HepG2 (cell line): Measurements from ENCODE around the gene COL4A2. TPM values are rescaled to one million over a fixed set of nuclear protein-coding genes. Genes with fewer than 3 reads are reported as not detected.

ENCODE experiments used
- AKAP8 ChIP-seq: sonication (generic); formaldehyde crosslinking; IDR thresholded peaks from 2 replicates; pipeline ENCODE4 v1.5.1; 2020; ENCODE audit warnings: mild to moderate bottlenecking, missing genetic modification reagents
- ELF3 ChIP-seq: IDR thresholded peaks from 2 replicates; pipeline ENCODE4 v1.6.1; 2016; ENCODE audit warnings: missing genetic modification reagents, missing compliant biosample characterization
- ETV5 ChIP-seq: IDR thresholded peaks from 2 replicates; pipeline ENCODE4 v1.6.1; 2018; ENCODE audit warnings: missing biosample characterization, missing genetic modification reagents, inconsistent platforms, borderline replicate concordance
- HOXA3 ChIP-seq: sonication (generic); formaldehyde crosslinking; IDR thresholded peaks from 2 replicates; pipeline ENCODE4 v1.5.0; 2020; ENCODE audit warnings: missing genetic modification reagents
- IKZF5 ChIP-seq: IDR thresholded peaks from 2 replicates; pipeline ENCODE4 v1.6.1; 2018; ENCODE audit warnings: missing genetic modification reagents, mild to moderate bottlenecking, missing compliant biosample characterization
- LCORL ChIP-seq, 2 experiments: fragments of 450-650 bp in 1 of 2; sonication (generic) in 1 of 2; formaldehyde crosslinking in 1 of 2; IDR thresholded peaks; 2 replicates each; pipeline versions ENCODE4 v1.5.0 to v1.6.1; 2017 to 2020; ENCODE audit warnings: antibody characterized with exemption in 1 of 2, missing genetic modification reagents in 1 of 2
- RXRA ChIP-seq: sonication (generic); formaldehyde crosslinking; IDR thresholded peaks from 2 replicates; pipeline ENCODE4 v1.5.1; 2020; ENCODE audit warnings: missing genetic modification reagents
- SKIL ChIP-seq: sonication (generic); formaldehyde crosslinking; IDR thresholded peaks from 2 replicates; pipeline ENCODE4 v1.8.0; 2022; ENCODE audit warnings: missing genetic modification reagents, mild to moderate bottlenecking, moderate library complexity, borderline replicate concordance
- SOX13 ChIP-seq, 3 experiments: fragments of 450-650 bp in 1 of 3; sonication (generic) in 1 of 3; formaldehyde crosslinking in 1 of 3; IDR thresholded peaks in 2 of 3; conservative IDR thresholded peaks in 1 of 3; 2 replicates each; pipeline versions ENCODE4 v1.5.0 to v1.6.1; 2016 to 2020; ENCODE audit warnings: antibody characterized with exemption in 1 of 3, mild to moderate bottlenecking in 1 of 3, missing compliant biosample characterization in 1 of 3, missing genetic modification reagents in 1 of 3, moderate library complexity in 1 of 3
- ZNF687 ChIP-seq: sonication (generic); formaldehyde crosslinking; IDR thresholded peaks from 2 replicates; pipeline ENCODE4 v1.5.1; 2020; ENCODE audit warnings: mild to moderate bottlenecking, missing genetic modification reagents, moderate library complexity
- ZNF841 ChIP-seq: sonication (generic); formaldehyde crosslinking; IDR thresholded peaks from 2 replicates; pipeline ENCODE4 v1.8.1; 2023; ENCODE audit warnings: missing genetic modification reagents, borderline replicate concordance
- ZSCAN9 ChIP-seq: IDR thresholded peaks from 2 replicates; pipeline ENCODE4 v1.6.1; 2016; ENCODE audit warnings: borderline replicate concordance
- polyA plus RNA-seq, 8 experiments: library from polyadenylated mRNA; depleted of rRNA in 3 of 8; stranded (reverse) in 7 of 8; unstranded in 1 of 8; fragments of >200 nt; fragmentation: Illumina TruSeq in 4 of 8; extraction: Trizol in 4 of 8; gene quantifications; 2 replicates each; pipeline versions ENCODE4 v1.2.1 to v1.2.3, GENCODE V29; 2011 to 2016; ENCODE audit warnings: low read depth in 4 of 8, missing spikeins in 1 of 8, mixed read lengths in 1 of 8; ENCODE audit not compliant: insufficient read depth in 1 of 8
- total RNA-seq, 5 experiments: library from RNA; depleted of rRNA; stranded (reverse); fragments of >200 nt; fragmentation: Illumina TruSeq; extraction: Trizol; gene quantifications; 2 replicates each; pipeline ENCODE4 v1.2.3, GENCODE V29; 2016; ENCODE audit warnings: low read depth in 1 of 5
- TF ChIP-seq, protein P1 (sequence below): sonication (generic); formaldehyde crosslinking; IDR thresholded peaks from 2 replicates; pipeline ENCODE4 v1.4.0; 2020; ENCODE audit warnings: mild to moderate bottlenecking, missing genetic modification reagents
- TF ChIP-seq, protein P2 (sequence below): sonication (generic); formaldehyde crosslinking; IDR thresholded peaks from 2 replicates; pipeline ENCODE4 v1.4.0; 2020; ENCODE audit warnings: missing genetic modification reagents, mild to moderate bottlenecking, borderline replicate concordance

Gene COL4A2
- total and polyA plus RNA-seq, 2 of the 13 experiments (the other 11 are each of a cell fraction or from before 2014, with no cell fraction given) = 0.22 to 1.9 TPM

DNA sequence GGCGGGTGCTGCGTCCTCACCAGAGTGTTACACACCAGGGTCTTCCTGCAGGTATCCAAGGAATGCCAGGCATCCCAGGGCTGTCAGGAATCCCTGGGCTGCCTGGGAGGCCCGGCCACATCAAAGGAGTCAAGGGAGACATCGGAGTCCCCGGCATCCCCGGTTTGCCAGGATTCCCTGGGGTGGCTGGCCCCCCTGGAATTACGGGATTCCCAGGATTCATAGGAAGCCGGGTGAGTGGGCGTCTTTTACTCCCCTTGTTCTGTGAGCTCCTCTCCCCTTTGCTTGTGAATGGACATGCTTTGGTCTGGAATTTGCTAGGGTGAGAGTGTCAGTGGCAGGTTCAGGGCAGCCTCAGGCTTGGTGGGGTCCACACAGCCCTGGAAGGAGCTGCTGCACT is 178.5 kb downstream of the COL4A2 start (continued):
- TF ChIP-seq, protein P1, sequence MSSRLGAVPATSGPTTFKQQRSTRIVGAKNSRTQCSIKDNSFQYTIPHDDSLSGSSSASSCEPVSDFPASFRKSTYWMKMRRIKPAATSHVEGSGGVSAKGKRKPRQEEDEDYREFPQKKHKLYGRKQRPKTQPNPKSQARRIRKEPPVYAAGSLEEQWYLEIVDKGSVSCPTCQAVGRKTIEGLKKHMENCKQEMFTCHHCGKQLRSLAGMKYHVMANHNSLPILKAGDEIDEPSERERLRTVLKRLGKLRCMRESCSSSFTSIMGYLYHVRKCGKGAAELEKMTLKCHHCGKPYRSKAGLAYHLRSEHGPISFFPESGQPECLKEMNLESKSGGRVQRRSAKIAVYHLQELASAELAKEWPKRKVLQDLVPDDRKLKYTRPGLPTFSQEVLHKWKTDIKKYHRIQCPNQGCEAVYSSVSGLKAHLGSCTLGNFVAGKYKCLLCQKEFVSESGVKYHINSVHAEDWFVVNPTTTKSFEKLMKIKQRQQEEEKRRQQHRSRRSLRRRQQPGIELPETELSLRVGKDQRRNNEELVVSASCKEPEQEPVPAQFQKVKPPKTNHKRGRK (CRISPR knock-in tag) = no peak
- TF ChIP-seq HOXA3 = 0 out of 2 replicates have a peak, but pooled peaks have one; percentile 22
- no peak for TF ChIP-seq LCORL (IDR thresholded peaks at IDR 0.05)
- peak; percentile 71 for TF ChIP-seq LCORL (CRISPR knock-in tag; IDR thresholded peaks at IDR 0.05)
- TF ChIP-seq ETV5 (CRISPR knock-in tag) = peak; percentile 43; the same call in 1 of the 2 replicates
- no peak for TF ChIP-seq AKAP8
- TF ChIP-seq SKIL (CRISPR knock-in tag) = peak; percentile 62; the same call in 1 of the 2 replicates
- TF ChIP-seq IKZF5 (CRISPR knock-in tag) = peak; percentile 60; the same call in 1 of the 2 replicates
- TF ChIP-seq SOX13 (IDR thresholded peaks at IDR 0.05) = no peak
- TF ChIP-seq SOX13 (CRISPR knock-in tag; conservative IDR thresholded peaks at IDR 0.05 in 1 of 2, IDR thresholded peaks at IDR 0.05 in 1 of 2) = peak in 1 of 2 experiments; percentile 78; a peak in 2 of 4 replicates
- peak; percentile 50; the same call in 1 of the 2 replicates for TF ChIP-seq ELF3 (CRISPR knock-in tag)
- peak; percentile 38; the same call in 1 of the 2 replicates for TF ChIP-seq RXRA (CRISPR knock-in tag)
- peak; percentile 44; the same call in 1 of the 2 replicates for TF ChIP-seq ZSCAN9 (CRISPR knock-in tag)
- TF ChIP-seq ZNF841 = no peak
- TF ChIP-seq ZNF687 (CRISPR knock-in tag) = peak; percentile 51
- TF ChIP-seq, protein P2, sequence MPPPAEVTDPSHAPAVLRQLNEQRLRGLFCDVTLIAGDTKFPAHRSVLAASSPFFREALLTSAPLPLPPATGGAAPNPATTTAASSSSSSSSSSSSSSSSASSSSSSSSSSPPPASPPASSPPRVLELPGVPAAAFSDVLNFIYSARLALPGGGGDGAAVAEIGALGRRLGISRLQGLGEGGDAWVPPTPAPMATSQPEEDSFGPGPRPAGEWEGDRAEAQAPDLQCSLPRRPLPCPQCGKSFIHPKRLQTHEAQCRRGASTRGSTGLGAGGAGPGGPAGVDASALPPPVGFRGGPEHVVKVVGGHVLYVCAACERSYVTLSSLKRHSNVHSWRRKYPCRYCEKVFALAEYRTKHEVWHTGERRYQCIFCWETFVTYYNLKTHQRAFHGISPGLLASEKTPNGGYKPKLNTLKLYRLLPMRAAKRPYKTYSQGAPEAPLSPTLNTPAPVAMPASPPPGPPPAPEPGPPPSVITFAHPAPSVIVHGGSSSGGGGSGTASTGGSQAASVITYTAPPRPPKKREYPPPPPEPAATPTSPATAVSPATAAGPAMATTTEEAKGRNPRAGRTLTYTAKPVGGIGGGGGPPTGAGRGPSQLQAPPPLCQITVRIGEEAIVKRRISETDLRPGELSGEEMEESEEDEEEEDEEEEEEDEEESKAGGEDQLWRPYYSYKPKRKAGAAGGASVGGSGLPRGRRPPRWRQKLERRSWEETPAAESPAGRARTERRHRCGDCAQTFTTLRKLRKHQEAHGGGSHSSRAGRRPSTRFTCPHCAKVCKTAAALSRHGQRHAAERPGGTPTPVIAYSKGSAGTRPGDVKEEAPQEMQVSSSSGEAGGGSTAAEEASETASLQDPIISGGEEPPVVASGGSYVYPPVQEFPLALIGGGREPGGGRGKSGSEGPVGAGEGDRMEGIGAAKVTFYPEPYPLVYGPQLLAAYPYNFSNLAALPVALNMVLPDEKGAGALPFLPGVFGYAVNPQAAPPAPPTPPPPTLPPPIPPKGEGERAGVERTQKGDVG (CRISPR knock-in tag) = 0 out of 2 replicates have a peak, but pooled peaks have one; percentile 30
